ENCODE results near the gene SCAMP3.
"Not testable (repeated sequence)": the region's sequence is repeated elsewhere in the genome, so short reads cannot be mapped to it uniquely, and the experiment has no call there.

Gene SCAMP3

GRCh38 chr1:155261852-155262673 lies at the start of gene SCAMP3:
TSS of gene SCAMP3 (minus strand) at chr1:155262360. CDS start at chr1:155262151, 209 bp downstream.
- DNase-seq (ENCODE audit: low spot score): peak; percentile 97

- DNase-seq (ENCODE audit: low spot score): no peak
Measured at GRCh38 chr1:155309423-155310021, 47.4 kb upstream of the SCAMP3 start.

- DNase-seq (ENCODE audit: low spot score): peak; percentile 97
Measured at GRCh38 chr1:155308493-155309422, 46.6 kb upstream of the SCAMP3 start, which contains the start of gene FDPS. TSS of gene FDPS (plus strand) at chr1:155308866. CDS start at chr1:155309790, 924 bp downstream.

DNA sequence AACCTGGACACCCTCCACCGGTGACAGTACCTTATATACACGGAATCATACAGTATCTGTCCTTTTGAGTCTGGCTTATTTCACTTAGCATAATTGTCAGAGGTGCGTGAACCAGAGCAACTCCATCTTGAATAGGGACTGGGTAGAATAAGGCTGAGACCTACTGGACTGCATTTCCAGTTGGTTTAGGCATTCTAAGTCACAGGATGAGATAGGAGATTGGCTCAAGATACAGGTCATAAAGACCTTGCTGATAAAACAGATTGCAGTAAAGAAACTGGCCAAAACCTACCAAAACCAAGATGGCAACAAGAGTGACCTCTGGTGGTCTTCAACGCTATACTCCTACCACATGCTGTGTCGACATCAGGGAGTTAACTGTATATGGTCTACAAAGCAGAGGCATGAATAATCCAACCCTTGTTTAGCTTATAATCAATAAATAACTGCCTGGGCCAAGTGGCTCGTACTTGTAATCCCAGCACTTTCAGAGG lies 45.1 kb upstream of the SCAMP3 start:
- DNase-seq (ENCODE audit: low spot score): no peak

DNA sequence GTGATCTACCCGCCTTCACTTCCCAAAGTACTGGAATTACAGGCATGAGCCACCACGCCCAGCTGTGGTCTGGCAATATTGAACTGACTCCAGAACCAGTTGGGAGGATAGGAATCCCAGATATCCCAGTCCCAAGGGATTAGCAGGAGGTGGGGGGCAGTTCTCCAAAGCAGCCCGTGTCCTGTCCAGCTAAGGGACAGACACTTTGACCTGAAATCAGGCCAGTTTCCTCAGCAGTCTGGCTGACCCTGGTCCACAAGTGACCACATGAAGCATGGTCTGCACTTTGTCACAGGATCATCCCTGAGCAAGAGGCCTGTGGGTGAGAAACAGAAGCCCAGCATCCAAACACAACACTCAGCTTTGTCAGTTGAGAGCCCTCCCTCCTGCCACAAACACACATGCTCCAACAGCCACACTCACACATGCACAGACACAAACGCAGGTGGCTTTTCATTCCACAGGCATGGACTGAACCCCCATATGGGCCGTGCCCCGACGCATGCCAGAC lies 43.8 kb upstream of the SCAMP3 start:
- DNase-seq (ENCODE audit: low spot score): no peak

DNA sequence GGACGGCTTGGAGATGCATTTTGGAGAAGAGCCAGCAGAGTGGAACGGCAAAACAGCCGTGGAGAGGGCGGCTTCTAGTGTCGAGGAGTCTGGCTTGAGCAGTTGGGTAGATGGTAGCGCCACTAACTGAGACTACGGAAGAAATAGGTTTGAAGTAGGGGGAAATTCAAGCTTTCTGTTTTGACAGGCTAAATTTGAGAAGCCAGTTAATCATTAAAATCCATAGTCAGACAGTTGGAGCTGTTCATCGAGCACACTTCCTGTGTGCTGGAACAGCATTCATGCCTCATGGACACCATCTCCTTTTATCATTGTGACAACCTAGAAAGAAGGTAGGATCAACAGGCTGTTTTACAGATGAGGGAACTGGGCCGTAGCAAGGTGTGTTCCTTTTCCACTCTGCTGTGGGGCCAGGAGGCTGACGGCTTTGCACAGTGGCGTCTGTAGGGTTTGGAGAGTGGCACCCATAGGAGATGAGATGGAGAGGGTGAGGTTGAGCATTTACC lies 42.5 kb upstream of the SCAMP3 start:
- DNase-seq (ENCODE audit: low spot score): no peak

- no peak for DNase-seq (ENCODE audit: low spot score)
Measured at GRCh38 chr1:155301342-155301841, 39.2 kb upstream of the SCAMP3 start, which contains the start of gene PKLR. TSS of gene PKLR (minus strand) at chr1:155301438. CDS start at chr1:155301395, 43 bp downstream.

DNA sequence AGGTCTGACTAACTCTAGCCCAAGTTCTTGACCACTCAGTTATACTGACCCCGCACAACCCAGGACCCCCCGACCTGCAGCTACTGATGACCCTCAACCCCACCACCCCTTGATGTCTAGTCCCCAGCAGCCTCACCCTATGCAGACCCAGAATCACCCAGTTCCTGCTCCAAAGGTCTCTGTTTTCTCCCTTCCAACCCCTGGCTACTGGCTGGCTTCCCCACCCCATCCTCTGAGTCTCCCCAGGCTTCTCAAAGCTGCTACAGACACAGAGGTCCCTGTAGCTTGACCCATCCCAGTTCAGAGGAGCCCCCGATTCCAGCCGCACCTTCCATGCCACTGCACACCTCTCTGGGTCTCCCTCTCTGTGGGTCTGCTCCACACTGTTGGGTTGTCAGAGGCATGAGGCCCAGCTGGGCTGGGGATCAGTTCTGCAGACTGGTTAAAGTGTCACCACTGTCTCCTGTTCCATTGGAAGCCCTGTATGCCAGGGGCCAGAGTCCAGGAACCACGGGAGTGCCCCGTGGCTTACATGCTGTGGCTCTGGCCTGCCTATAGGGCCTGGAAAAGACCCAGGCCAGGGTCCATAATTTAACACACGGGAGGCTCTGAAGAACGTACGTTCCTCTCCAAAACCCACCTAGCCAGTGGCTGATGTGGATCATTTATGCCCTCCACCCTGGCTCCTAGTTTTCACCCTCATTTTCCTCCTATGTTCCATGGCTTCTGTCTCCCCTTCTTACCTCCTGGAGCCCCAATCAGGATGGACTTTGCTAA lies 38.6 kb upstream of the SCAMP3 start:
- DNase-seq (ENCODE audit: low spot score): no peak

- DNase-seq (ENCODE audit: low spot score): no peak
Measured at GRCh38 chr1:155300024-155300423, 37.9 kb upstream of the SCAMP3 start.

DNA sequence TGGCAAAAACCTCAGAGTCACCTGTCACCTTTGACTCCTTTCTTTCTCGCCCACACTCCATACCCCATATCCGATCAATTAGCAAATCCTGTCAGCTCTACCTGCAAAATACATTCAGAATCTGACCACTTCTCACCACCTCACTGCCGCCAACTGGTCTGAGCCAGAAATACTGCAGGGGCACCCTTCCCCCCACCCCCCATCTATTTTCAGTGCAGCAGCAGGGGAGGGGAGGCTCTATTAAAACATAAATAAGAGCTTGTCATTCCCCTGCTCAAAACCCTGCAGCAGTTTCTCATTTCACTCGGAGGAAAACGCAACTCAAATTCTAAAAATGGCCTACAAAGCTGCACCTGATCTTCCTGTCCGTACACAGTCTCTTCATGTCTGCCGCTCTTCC lies 35.2 kb upstream of the SCAMP3 start:
- no peak for DNase-seq (ENCODE audit: low spot score)

- no peak for DNase-seq (ENCODE audit: low spot score)
Measured at GRCh38 chr1:155296661-155297060, 34.5 kb upstream of the SCAMP3 start.

DNA sequence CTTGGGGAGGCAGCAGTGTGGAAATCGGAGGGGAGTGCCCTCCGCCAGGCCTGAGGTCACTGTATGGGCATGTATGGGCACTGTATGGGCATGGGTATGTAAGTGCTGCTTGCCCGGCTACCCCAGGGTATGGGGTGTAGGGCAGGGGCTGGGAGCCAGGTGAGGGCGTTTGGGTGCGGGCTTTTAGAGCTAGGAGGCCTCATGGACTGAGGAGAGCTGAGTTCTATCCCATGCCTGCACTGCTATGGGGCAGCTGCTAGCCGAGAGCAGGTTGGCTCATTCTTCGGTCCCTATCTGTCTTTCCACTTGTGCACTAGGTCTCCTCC lies 33.7 kb upstream of the SCAMP3 start:
- no peak for DNase-seq (ENCODE audit: low spot score)

- no peak for DNase-seq (ENCODE audit: low spot score)
Measured at GRCh38 chr1:155295183-155295941, 33.2 kb upstream of the SCAMP3 start.

DNA sequence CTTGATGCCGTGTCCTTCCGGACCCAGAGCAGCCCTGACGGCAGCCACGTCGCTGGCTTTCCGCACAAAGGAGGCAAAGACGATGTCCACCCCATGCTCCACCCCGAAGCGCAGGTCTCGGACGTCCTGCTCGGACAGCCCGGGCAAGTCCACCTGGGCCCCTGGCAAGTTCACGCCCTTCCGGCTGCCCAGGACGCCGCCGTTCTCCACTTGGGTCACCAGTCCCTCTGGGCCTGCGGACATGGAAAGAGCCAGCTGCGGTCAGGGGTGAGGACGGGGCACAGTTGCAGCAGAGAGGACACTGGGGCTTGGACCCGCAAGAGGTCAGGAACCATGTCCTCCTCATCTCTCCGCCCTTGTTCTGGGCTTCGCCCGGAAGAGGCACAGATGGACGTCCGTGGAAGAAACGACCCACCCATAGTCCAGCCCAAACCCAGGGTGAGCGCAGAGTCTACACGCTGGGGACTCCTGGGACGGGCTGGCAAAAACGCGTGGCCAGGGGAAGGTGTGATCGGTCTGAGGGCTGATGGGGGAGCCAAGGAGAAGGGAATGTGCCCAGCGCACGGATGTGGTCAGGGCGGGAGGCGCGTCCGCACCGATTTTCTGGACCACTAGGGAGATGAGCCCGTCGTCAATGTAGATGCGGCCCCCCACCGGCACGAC lies 32.5 kb upstream of the SCAMP3 start:
- no peak for DNase-seq (ENCODE audit: low spot score)

DNA sequence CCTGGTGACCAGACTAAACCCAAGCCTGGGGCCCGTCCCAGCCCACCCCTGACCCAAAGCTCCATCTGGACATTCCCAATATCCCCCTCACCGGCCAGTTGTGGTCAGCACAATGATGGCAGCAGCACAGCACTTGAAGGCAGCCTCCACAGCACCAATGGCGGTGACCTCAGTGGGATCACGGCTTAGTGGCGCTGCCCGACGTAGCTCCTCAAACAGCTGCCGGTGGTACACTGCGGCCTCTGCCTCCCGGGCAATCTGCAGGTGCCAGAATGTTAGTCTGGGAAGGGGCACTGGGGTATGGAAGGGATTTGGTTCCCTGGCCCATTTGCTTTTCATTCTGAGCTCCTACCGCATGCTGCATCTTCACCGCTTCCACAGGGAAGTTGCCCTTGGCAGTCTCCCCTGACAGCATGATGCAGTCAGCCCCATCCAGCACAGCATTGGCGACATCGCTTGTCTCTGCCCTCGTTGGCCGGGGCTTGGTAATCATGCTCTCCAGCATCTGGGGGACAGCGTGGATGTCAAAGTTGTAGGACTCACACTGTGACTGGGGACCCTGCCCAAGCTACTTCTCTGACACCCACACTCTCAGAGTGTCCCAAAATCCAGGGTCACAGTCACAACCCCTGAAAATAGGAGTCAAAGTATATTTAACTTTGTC lies 31.1 kb upstream of the SCAMP3 start:
- DNase-seq (ENCODE audit: low spot score): no peak

DNA sequence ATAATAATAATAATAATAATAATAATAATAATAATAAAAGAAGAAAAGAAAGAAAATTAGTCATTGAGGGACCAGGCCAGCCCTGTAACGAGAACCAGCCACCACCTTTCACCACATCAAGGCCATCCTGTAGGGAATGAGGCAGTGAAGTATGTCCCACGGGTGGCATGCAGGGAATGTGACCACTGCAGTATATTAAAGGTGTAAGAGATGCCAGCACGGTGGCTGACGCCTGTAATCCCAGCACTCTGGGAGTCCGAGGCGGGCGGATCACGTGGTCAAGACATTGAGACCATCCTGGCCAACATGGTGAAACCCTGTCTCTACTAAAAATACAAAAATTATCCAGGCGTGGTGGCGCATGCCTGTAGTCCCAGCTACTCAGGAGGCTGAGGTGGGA lies 28.8 kb upstream of the SCAMP3 start:
- DNase-seq (ENCODE audit: low spot score): not testable (repeated sequence)

DNA sequence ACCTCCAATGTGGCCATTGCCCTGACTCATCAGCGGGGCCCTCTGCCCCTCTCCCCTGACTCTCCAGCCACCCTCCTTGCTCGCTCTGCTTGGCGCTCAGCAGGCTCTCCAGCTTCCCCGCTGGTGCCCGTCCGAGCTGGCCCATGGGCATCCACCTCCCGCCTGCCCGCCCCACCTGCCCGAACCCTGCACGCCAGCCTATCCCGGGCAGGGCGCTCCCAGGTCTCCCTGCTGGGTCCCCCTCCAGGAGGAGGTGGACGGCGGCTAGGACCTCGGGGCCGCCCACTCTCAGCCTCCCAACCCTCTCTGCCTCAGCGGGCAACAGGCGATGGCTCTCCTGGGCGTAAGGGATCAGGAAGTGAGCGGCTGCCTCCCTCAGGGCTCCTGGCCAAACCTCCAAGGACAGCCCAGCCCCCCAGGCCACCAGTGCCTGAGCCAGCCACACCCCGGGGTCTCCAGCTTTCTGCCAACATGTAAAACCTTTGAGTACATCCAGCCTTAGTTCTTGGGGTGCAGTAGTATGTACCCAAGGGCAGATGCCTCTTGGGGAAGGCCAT lies 25.9 kb upstream of the SCAMP3 start:
- DNase-seq (ENCODE audit: low spot score): no peak

GRCh38 chr1:155286544-155286943 lies 24.4 kb upstream of the SCAMP3 start:
- no peak for DNase-seq (ENCODE audit: low spot score)

DNA sequence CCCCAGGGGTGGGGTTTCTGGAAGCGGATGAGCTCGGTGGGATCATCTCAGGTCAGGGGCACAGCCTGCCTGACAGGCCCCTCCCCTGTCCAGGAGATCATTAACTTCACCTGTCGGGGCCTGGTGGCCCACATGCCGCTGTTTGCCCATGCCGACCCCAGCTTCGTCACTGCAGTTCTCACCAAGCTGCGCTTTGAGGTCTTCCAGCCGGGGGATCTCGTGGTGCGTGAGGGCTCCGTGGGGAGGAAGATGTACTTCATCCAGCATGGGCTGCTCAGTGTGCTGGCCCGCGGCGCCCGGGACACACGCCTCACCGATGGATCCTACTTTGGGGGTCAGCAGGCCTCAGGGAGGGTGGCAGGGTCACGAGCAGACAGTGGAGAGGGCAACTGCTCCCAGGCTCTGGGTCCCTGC lies 23.5 kb upstream of the SCAMP3 start:
- DNase-seq (ENCODE audit: low spot score): no peak
